MM.1S (cell line): ENCODE measurements around the gene CNTNAP2.
A peak's percentile ranks its signal among the peaks of the same experiment; 100 is the strongest.

Experiments used
- DNase-seq: peaks from one replicate; pipeline ENCODE4 v3.0.0-alpha.2; 2015
- H2AFZ ChIP-seq: fragments of 300-600 bp; sonication (generic); 2 replicates; pipeline ENCODE4 v1.6.0; 2016; ENCODE audit warnings: antibody characterized with exemption, low read length
- H3F3A ChIP-seq: fragments of 300-600 bp; sonication (generic); 2 replicates; pipeline ENCODE4 v1.6.1; 2016; ENCODE audit warnings: mild to moderate bottlenecking, antibody characterized with exemption, low read length, moderate library complexity, mixed read lengths; ENCODE audit not compliant: insufficient read depth
- H3K27ac ChIP-seq: fragments of 300-600 bp; sonication (generic); 2 replicates; pipeline ENCODE4 v1.5.1; 2016; ENCODE audit warnings: mild to moderate bottlenecking, low read length
- H3K27me3 ChIP-seq: fragments of 300-600 bp; sonication (generic); replicated peaks from 2 replicates; pipeline ENCODE4 v1.6.0; 2016; ENCODE audit warnings: low read length; ENCODE audit not compliant: insufficient read depth
- H3K36me3 ChIP-seq: fragments of 300-600 bp; sonication (generic); replicated peaks from 2 replicates; pipeline ENCODE4 v1.6.1; 2016; ENCODE audit warnings: mild to moderate bottlenecking, low read length, mixed read lengths; ENCODE audit not compliant: insufficient read depth
- H3K4me1 ChIP-seq: fragments of 300-600 bp; sonication (generic); 2 replicates; pipeline ENCODE4 v1.6.1; 2016; ENCODE audit warnings: low read length, mixed read lengths
- H3K4me2 ChIP-seq: fragments of 300-600 bp; sonication (generic); 2 replicates; pipeline ENCODE4 v1.6.0; 2016; ENCODE audit warnings: low read depth, low read length
- H3K4me3 ChIP-seq: fragments of 300-600 bp; sonication (generic); 2 replicates; pipeline ENCODE4 v1.5.1; 2016; ENCODE audit warnings: low read length, mixed read lengths
- H3K79me2 ChIP-seq: fragments of 300-600 bp; sonication (generic); 2 replicates; pipeline ENCODE4 v1.6.1; 2016; ENCODE audit warnings: mixed run types, low read length, mixed read lengths
- H3K9ac ChIP-seq: fragments of 300-600 bp; sonication (generic); 2 replicates; pipeline ENCODE4 v1.6.1; 2016; ENCODE audit warnings: low read length, mixed read lengths
- H3K9me2 ChIP-seq: fragments of 300-600 bp; sonication (generic); replicated peaks from 2 replicates; pipeline ENCODE4 v1.6.1; 2016; ENCODE audit warnings: mild to moderate bottlenecking, low read length, mixed read lengths; ENCODE audit not compliant: insufficient read depth
- H3K9me3 ChIP-seq: fragments of 300-600 bp; sonication (generic); replicated peaks from 2 replicates; pipeline ENCODE4 v1.6.1; 2016; ENCODE audit warnings: mild to moderate bottlenecking, low read length, mixed read lengths; ENCODE audit not compliant: insufficient read depth
- H4K20me1 ChIP-seq: fragments of 300-600 bp; sonication (generic); 2 replicates; pipeline ENCODE4 v1.6.1; 2016; ENCODE audit warnings: mild to moderate bottlenecking, low read length, moderate library complexity, mixed read lengths; ENCODE audit not compliant: insufficient read depth
- CTCF ChIP-seq: fragments of 300-600 bp; sonication (generic); IDR thresholded peaks from 2 replicates; pipeline ENCODE4 v1.5.1; 2016; ENCODE audit warnings: antibody characterized with exemption, low read length, mixed read lengths
- EZH2 ChIP-seq: fragments of 300-600 bp; sonication (generic); optimal IDR thresholded peaks from 2 replicates; pipeline ENCODE3; 2017; ENCODE audit warnings: low read depth, mild to moderate bottlenecking, antibody characterized with exemption, low read length, mixed read lengths
- EZH2phosphoT487 ChIP-seq: fragments of 300-600 bp; sonication (generic); IDR thresholded peaks from 2 replicates; pipeline ENCODE4 v1.6.1; 2018; ENCODE audit warnings: antibody characterized with exemption, low read length

CNTNAP2 gene

GRCh38 chr7:147803606-147804005, 1687.0 kb downstream of the CNTNAP2 start:
- H3K4me3 ChIP-seq: no peak overlapping the region
- H3K4me2 ChIP-seq: no peak overlapping the region
- H3K36me3 ChIP-seq: no peaks in the 10 kb centered on the region
- H3K79me2 ChIP-seq: no peaks in the 10 kb centered on the region
- no peaks in the 10 kb centered on the region for H3K9me2 ChIP-seq
- H3K27ac ChIP-seq: no peak overlapping the region
- no peaks in the 10 kb centered on the region for H3K9me3 ChIP-seq
- no peaks in the 10 kb centered on the region for H3K4me1 ChIP-seq
- no peaks in the 10 kb centered on the region for H3F3A ChIP-seq
- no peak overlapping the region for H3K9ac ChIP-seq
- H4K20me1 ChIP-seq: no peaks in the 10 kb centered on the region
- DNase-seq: no peak
- TF ChIP-seq EZH2 (no peak), EZH2phosphoT487 (no peak), CTCF (no peak)
- H3K27me3 ChIP-seq: no peaks in the 10 kb centered on the region
- no peak overlapping the region for H2AFZ ChIP-seq

GRCh38 chr7:147804032-147804431, 1687.4 kb downstream of the CNTNAP2 start:
- no peak overlapping the region for H3K27ac ChIP-seq
- DNase-seq: no peak
- H3F3A ChIP-seq: no peaks in the 10 kb centered on the region
- no peaks in the 10 kb centered on the region for H3K9me3 ChIP-seq
- H3K79me2 ChIP-seq: no peaks in the 10 kb centered on the region
- no peak overlapping the region for H2AFZ ChIP-seq
- no peaks in the 10 kb centered on the region for H3K27me3 ChIP-seq
- no peak overlapping the region for H3K4me2 ChIP-seq
- H3K4me3 ChIP-seq: no peak overlapping the region
- H4K20me1 ChIP-seq: no peaks in the 10 kb centered on the region
- TF ChIP-seq EZH2phosphoT487 (no peak), EZH2 (no peak), CTCF (no peak)
- H3K9me2 ChIP-seq: no peaks in the 10 kb centered on the region
- H3K9ac ChIP-seq: no peak overlapping the region
- no peaks in the 10 kb centered on the region for H3K36me3 ChIP-seq
- no peaks in the 10 kb centered on the region for H3K4me1 ChIP-seq

- no peak for DNase-seq
- H3K27ac ChIP-seq: no peak overlapping the region
Observed at GRCh38 chr7:147805996-147806576, 1689.5 kb downstream of the CNTNAP2 start.

More at GRCh38 chr7:147805996-147806576, 1689.5 kb downstream of the CNTNAP2 start:
- no peaks in the 10 kb centered on the region for H3K36me3 ChIP-seq
- H3K79me2 ChIP-seq: no peaks in the 10 kb centered on the region
- no peak overlapping the region for H3K4me2 ChIP-seq
- no peaks in the 10 kb centered on the region for H3K9me2 ChIP-seq
- TF ChIP-seq EZH2 (no peak), CTCF (peak; percentile 5; the same call in 1 of the 2 replicates), EZH2phosphoT487 (no peak)
- no peak overlapping the region for H2AFZ ChIP-seq
- H3K9me3 ChIP-seq: no peaks in the 10 kb centered on the region
- no peaks in the 10 kb centered on the region for H3K4me1 ChIP-seq
- H3K27me3 ChIP-seq: no peaks in the 10 kb centered on the region
- H4K20me1 ChIP-seq: no peaks in the 10 kb centered on the region
- no peak overlapping the region for H3K4me3 ChIP-seq
- no peaks in the 10 kb centered on the region for H3F3A ChIP-seq
- H3K9ac ChIP-seq: no peak overlapping the region
